Transverse colon (tissue), 4 donors: ENCODE results near the gene CDC14B.

Source experiments
- CTCF ChIP-seq, 5 experiments: fragments of 200-600 bp in 3 of 5; fragments of 450-650 bp in 2 of 5; sonication (generic) in 3 of 5; IDR thresholded peaks; 1 replicate in 2 of 5; 2 replicates in 3 of 5; pipeline ENCODE4 v1.5.1; 2016 to 2017; ENCODE audit warnings: antibody characterized with exemption in 5 of 5, inconsistent platforms in 3 of 5, mild to moderate bottlenecking in 2 of 5, moderate library complexity in 1 of 5
- EP300 ChIP-seq: sonication (generic); formaldehyde crosslinking; IDR thresholded peaks from one replicate; pipeline ENCODE4 v1.6.1; 2017; ENCODE audit warnings: antibody characterized with exemption, low read depth
- POLR2A ChIP-seq: fragments of 450-650 bp; IDR thresholded peaks from one replicate; pipeline ENCODE4 v1.6.1; 2016; ENCODE audit warnings: antibody characterized with exemption, mild to moderate bottlenecking, moderate library complexity
- POLR2AphosphoS5 ChIP-seq, 3 donors: sonication (generic); formaldehyde crosslinking; IDR thresholded peaks; one replicate each; pipeline ENCODE4 v1.6.1; 2016; ENCODE audit warnings: antibody characterized with exemption in 3 of 3

DNA sequence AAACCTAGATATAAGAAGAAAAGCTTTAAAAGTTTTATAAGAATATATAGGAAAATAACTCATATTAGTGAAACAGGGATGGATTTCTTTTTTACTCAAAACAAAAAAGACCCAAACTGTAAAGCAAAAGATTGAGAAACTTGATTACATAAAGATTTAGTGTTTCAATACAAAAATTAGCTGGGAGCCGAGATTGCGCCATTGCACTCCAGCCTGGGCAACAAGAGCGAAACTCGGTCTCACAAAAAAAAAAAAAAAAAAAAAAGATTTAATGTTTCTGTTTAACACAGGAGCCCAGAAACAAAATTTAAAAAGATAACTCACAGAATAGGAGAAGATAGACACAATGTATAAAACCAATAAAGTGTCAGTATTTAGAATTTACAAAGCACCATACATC lies 45.2 kb downstream of the CDC14B start:
- TF ChIP-seq POLR2A (no peak), EP300 (no peak), CTCF (IDR thresholded peaks at IDR 0.05) (no peak), POLR2AphosphoS5 (IDR thresholded peaks at IDR 0.05) (no peak)
